Fibroblast of lung (primary cell): ENCODE results near the gene SPX. TPM values are rescaled to one million over a fixed set of nuclear protein-coding genes. Genes with fewer than 3 reads are reported as not detected.

ENCODE experiments used
- DNase-seq, 2 donors: peaks; one replicate each; pipeline versions ENCODE4 v3.0.0 to v3.0.0-alpha.2; 2010; ENCODE audit warnings: low read depth in 2 of 2
- H2AFZ ChIP-seq: 2 replicates; pipeline ENCODE4 v1.5.1; 2012; ENCODE audit warnings: low read length, control low read depth, inconsistent platforms
- H3K27ac ChIP-seq: 2 replicates; pipeline ENCODE4 v1.5.1; 2011; ENCODE audit warnings: low read length, control low read depth; ENCODE audit not compliant: insufficient read depth
- H3K27me3 ChIP-seq: 2 replicates; pipeline ENCODE4 v1.5.1; 2011; ENCODE audit warnings: mild to moderate bottlenecking, low read length; ENCODE audit not compliant: control insufficient read depth, insufficient read depth
- H3K36me3 ChIP-seq: 2 replicates; pipeline ENCODE4 v1.5.1; 2011; ENCODE audit warnings: low read length; ENCODE audit not compliant: control insufficient read depth, insufficient read depth
- H3K4me1 ChIP-seq: 2 replicates; pipeline ENCODE4 v1.5.1; 2011; ENCODE audit warnings: low read length; ENCODE audit not compliant: control insufficient read depth, insufficient read depth; ENCODE audit errors: extremely low read depth
- H3K4me2 ChIP-seq: 2 replicates; pipeline ENCODE4 v1.5.1; 2011; ENCODE audit warnings: low read length, control low read depth; ENCODE audit not compliant: insufficient read depth; ENCODE audit errors: extremely low read depth
- H3K4me3 ChIP-seq, 4 experiments: fragments of 200-600 bp in 1 of 4; sonication (generic) in 1 of 4; replicated peaks in 1 of 4; 2 replicates each; pipeline ENCODE4 v1.5.1; 2011 to 2016; ENCODE audit warnings: low read length in 4 of 4, low read depth in 3 of 4, mild to moderate bottlenecking in 3 of 4, control low read depth in 2 of 4, inconsistent platforms in 1 of 4, mixed read lengths in 1 of 4; ENCODE audit not compliant: insufficient read depth in 1 of 4; ENCODE audit errors: control extremely low read depth in 1 of 4
- H3K79me2 ChIP-seq: 2 replicates; pipeline ENCODE4 v1.5.1; 2012; ENCODE audit warnings: mild to moderate bottlenecking, low read length, inconsistent platforms; ENCODE audit not compliant: control insufficient read depth, insufficient read depth
- H3K9ac ChIP-seq: 2 replicates; pipeline ENCODE4 v1.5.1; 2011; ENCODE audit warnings: mild to moderate bottlenecking, low read length, control low read depth; ENCODE audit not compliant: insufficient read depth
- H3K9me3 ChIP-seq: 2 replicates; pipeline ENCODE4 v1.5.1; 2012; ENCODE audit warnings: low read depth, low read length; ENCODE audit not compliant: control insufficient read depth, insufficient read depth
- H4K20me1 ChIP-seq: 2 replicates; pipeline ENCODE4 v1.5.1; 2011; ENCODE audit warnings: low read length; ENCODE audit not compliant: control insufficient read depth, insufficient read depth; ENCODE audit errors: extremely low read depth
- EZH2 ChIP-seq: IDR thresholded peaks from 2 replicates; pipeline ENCODE4 v1.5.1; 2012; ENCODE audit warnings: low read length, control low read depth, mild to moderate bottlenecking; ENCODE audit errors: missing control alignments
- polyA plus RNA-seq, 2 donors: library from polyadenylated mRNA; depleted of rRNA in 1 of 2; stranded (reverse) in 1 of 2; unstranded in 1 of 2; fragments of >200 nt; gene quantifications; 2 replicates each; pipeline ENCODE4 v1.2.1, GENCODE V29; 2011 to 2012; ENCODE audit warnings: missing spikeins in 1 of 2
- total RNA-seq: library from RNA; depleted of rRNA; stranded (reverse); fragments of >200 nt; gene quantifications from 2 replicates; pipeline ENCODE4 v1.2.1, GENCODE V29; 2014
- TF ChIP-seq, protein P1 (sequence below), 2 donors: IDR thresholded peaks in 1 of 2; conservative IDR thresholded peaks in 1 of 2; 1 replicate in 1 of 2; 2 replicates in 1 of 2; pipeline ENCODE4 v1.5.1; 2011 to 2012; ENCODE audit warnings: low read length in 2 of 2, control low read depth in 1 of 2, inconsistent platforms in 1 of 2, low read depth in 1 of 2, mild to moderate bottlenecking in 1 of 2

SPX gene
- total and polyA plus RNA-seq, 2 donors (not counting 1 experiment from before 2014, with no cell fraction given), result 0.50 to 0.75 TPM

DNA sequence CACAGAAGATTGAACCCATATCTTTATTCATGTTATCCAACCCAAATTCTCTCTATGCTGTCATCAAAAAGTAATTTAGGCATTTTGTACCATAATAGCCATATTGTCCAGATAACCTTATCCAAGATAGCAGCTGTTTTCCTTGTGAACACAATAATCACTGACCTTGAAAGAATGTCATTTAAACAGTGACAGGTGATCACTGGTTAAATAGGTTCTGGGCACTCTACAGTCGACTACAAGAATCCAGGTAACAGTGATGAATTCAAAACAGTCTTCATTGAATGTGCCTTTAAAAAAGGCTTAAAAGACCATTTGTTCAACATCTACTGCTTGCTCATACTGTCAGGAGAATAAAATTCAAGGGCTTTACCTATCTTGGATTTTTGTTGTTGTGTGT lies 4.6 kb upstream of the SPX start:
- H3K27me3 ChIP-seq, result no peaks in the 10 kb centered on the region
- H3K9ac ChIP-seq, result no peak overlapping the region
- H3K27ac ChIP-seq, result no peak overlapping the region
- H2AFZ ChIP-seq, result no peak overlapping the region
- no peak overlapping the region for H3K4me3 ChIP-seq
- no peaks in the 10 kb centered on the region for H3K79me2 ChIP-seq
- DNase-seq, result no peak
- H4K20me1 ChIP-seq, result no peaks in the 10 kb centered on the region
- H3K4me2 ChIP-seq, result no peak overlapping the region
- TF ChIP-seq EZH2, result no peak
- TF ChIP-seq, protein P1, sequence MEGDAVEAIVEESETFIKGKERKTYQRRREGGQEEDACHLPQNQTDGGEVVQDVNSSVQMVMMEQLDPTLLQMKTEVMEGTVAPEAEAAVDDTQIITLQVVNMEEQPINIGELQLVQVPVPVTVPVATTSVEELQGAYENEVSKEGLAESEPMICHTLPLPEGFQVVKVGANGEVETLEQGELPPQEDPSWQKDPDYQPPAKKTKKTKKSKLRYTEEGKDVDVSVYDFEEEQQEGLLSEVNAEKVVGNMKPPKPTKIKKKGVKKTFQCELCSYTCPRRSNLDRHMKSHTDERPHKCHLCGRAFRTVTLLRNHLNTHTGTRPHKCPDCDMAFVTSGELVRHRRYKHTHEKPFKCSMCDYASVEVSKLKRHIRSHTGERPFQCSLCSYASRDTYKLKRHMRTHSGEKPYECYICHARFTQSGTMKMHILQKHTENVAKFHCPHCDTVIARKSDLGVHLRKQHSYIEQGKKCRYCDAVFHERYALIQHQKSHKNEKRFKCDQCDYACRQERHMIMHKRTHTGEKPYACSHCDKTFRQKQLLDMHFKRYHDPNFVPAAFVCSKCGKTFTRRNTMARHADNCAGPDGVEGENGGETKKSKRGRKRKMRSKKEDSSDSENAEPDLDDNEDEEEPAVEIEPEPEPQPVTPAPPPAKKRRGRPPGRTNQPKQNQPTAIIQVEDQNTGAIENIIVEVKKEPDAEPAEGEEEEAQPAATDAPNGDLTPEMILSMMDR (conservative IDR thresholded peaks at IDR 0.05 in 1 of 2, IDR thresholded peaks at IDR 0.05 in 1 of 2; ENCODE audit: low read depth in 1 of 2, low read length in 2 of 2), result no peak
- H3K9me3 ChIP-seq, result no peaks in the 10 kb centered on the region
- no peaks in the 10 kb centered on the region for H3K36me3 ChIP-seq
- no peaks in the 10 kb centered on the region for H3K4me1 ChIP-seq

DNA sequence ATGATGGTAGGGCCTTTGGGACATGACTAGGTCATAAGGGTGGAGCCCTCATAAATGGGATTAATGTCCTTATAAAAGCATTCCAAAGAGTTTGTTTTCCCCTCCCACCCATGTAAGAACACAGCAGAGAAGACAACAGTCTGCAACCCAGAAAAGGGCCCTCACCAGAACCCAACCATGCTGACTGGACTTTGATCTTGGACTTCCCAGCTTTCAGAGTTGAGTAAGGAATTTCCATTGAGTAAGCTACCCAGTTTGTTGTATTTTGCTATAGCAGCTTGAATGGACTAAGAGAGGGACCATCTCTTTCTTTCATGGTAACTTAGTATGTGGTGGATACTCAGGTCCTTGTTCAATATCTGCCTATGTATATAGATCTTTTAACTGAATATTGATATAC lies 2.9 kb upstream of the SPX start:
- TF ChIP-seq, protein P1 (conservative IDR thresholded peaks at IDR 0.05 in 1 of 2, IDR thresholded peaks at IDR 0.05 in 1 of 2; ENCODE audit: low read depth in 1 of 2, low read length in 2 of 2), result no peak
- TF ChIP-seq EZH2, result no peak

DNA sequence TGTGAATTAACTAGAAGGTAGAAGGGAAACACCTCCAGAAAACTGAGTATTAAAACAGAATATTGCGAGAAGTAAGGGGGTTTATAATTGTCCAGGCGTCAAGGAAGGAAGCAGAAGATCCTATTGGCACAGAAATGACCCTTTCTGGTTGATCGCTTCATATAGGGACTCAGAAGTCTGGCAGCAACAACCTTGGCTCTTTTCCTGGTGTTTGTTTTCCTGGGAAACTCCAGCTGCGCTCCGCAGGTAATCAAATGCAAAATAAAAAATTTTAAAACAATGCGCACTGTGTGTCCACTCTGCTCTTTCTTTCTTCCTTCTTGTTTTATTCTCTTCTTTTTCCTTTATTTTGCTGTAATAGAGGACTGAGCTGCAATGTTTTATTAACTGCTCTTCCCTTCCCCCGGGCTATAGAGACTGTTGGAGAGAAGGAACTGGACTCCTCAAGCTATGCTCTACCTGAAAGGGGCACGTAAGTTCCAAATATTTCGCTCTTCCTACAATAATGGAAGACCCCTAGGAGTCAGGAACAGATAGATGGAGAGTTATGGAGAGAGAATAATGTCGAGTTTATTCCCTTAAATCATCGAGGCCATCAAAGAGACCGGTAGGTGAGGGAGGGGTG lies 737 bp downstream of the SPX start:
- Histone ChIP-seq H2AFZ (peak overlapping the region; percentile 19), H3K4me3 (peak overlapping the region in 2 of 4 experiments; percentile 62 to 74), H3K4me1 (no peaks in the 10 kb centered on the region), H3K9me3 (no peaks in the 10 kb centered on the region), H3K79me2 (no peaks in the 10 kb centered on the region), H3K27me3 (no peaks in the 10 kb centered on the region), H4K20me1 (no peaks in the 10 kb centered on the region), H3K27ac (no peak overlapping the region), H3K4me2 (peak overlapping the region; percentile 91), H3K36me3 (no peaks in the 10 kb centered on the region), H3K9ac (no peak overlapping the region)
- no peak for TF ChIP-seq EZH2
- TF ChIP-seq, protein P1 (conservative IDR thresholded peaks at IDR 0.05 in 1 of 2, IDR thresholded peaks at IDR 0.05 in 1 of 2; ENCODE audit: low read depth in 1 of 2, low read length in 2 of 2), result no peak
- peak in 1 of 2 donors; percentile 3 for DNase-seq

More for the DNA sequence above, 2.9 kb upstream of the SPX start:
- Histone ChIP-seq H3K4me1 (no peaks in the 10 kb centered on the region), H3K27ac (no peak overlapping the region), H3K9ac (no peak overlapping the region), H3K27me3 (no peaks in the 10 kb centered on the region), H3K79me2 (no peaks in the 10 kb centered on the region), H3K36me3 (no peaks in the 10 kb centered on the region), H3K4me2 (no peak overlapping the region), H3K9me3 (no peaks in the 10 kb centered on the region), H2AFZ (no peak overlapping the region), H4K20me1 (no peaks in the 10 kb centered on the region), H3K4me3 (no peak overlapping the region)
- DNase-seq, result no peak
